Measurements from ENCODE around the gene RFLNA.

DNA sequence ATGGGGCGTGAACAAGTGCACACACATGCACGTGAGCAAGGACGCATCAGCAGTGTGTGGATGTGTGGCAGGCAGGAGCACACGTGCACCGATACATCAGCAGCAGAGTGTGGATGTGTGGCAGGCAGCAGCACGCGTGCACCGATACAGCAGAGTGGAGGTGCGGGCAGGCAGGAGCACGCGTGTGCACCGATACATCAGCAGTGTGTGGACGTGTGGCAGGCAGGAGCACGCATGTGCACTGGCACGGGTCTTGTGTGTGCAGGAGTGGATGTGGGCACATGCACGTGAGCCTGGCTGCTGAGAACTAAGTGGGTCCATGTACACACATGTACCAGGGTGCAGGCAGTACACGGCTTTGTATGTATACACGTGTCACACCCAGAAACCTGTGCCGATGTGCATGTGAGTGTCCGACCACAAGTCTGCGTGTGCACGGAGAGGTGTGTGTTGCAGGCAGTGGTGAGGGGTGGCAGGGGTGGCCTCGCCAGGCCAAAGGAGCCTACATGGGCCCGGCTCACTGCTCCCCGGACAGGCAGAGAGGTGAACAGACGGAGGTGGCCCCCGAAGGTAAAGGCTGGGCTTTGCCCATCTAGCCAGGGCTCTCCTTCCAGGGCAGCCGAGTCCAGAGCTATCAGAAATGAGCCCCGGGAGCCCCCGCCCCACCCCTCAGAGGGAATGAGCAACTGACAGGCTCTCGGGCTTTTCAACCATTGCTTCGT is 53.9 kb downstream of the RFLNA start:
- TF ChIP-seq, protein P1, sequence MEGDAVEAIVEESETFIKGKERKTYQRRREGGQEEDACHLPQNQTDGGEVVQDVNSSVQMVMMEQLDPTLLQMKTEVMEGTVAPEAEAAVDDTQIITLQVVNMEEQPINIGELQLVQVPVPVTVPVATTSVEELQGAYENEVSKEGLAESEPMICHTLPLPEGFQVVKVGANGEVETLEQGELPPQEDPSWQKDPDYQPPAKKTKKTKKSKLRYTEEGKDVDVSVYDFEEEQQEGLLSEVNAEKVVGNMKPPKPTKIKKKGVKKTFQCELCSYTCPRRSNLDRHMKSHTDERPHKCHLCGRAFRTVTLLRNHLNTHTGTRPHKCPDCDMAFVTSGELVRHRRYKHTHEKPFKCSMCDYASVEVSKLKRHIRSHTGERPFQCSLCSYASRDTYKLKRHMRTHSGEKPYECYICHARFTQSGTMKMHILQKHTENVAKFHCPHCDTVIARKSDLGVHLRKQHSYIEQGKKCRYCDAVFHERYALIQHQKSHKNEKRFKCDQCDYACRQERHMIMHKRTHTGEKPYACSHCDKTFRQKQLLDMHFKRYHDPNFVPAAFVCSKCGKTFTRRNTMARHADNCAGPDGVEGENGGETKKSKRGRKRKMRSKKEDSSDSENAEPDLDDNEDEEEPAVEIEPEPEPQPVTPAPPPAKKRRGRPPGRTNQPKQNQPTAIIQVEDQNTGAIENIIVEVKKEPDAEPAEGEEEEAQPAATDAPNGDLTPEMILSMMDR (IDR thresholded peaks at IDR 0.05; ENCODE audit: low read length) = no peak
- TF ChIP-seq EZH2phosphoT487 (IDR thresholded peaks at IDR 0.05; ENCODE audit: low read length) (no peak), EZH2 (optimal IDR thresholded peaks at IDR 0.05; ENCODE audit: low read depth, low read length) (no peak)
